IMR-90 (cell line): ENCODE data around the gene PHEX. TPM values are rescaled to one million over a fixed set of nuclear protein-coding genes. Genes with fewer than 3 reads are reported as not detected.

ENCODE experiments used
- ATAC-seq: fragments of 200-7000 bp; cut with Tn5 transposase; 2 replicates; pipeline ENCODE4 v1.9.1; 2020; ENCODE audit warnings: low read depth, mild to moderate bottlenecking, moderate library complexity
- BruUV-seq: library from RNA; stranded (reverse); fragments of 400-500 nt; replicated peaks from 2 replicates; lab custom pipeline; 2021; lab: Mats Ljungman, UMichigan
- CTCF ChIA-PET: fragments of 300-600 bp; formaldehyde crosslinking; extraction: SDS; loops from one replicate; lab custom pipeline; 2021; ENCODE audit warnings: antibody characterized with exemption; lab: Yijun Ruan, JAX
- POLR2A ChIA-PET: fragments of 300-600 bp; sonication (Branson Sonifier 250); formaldehyde crosslinking; loops from one replicate; lab custom pipeline; 2022; ENCODE audit warnings: antibody characterized with exemption; ENCODE audit not compliant: unreplicated experiment; lab: Charles Lee
- DNase-seq: peaks from one replicate; pipeline ENCODE4 v3.0.0; 2013
- H2AFZ ChIP-seq: replicated peaks from 2 replicates; pipeline ENCODE3; 2013; ENCODE audit warnings: low read length, mild to moderate bottlenecking; ENCODE audit not compliant: poor library complexity
- H2AK5ac ChIP-seq: 2 replicates; pipeline ENCODE4 v1.6.1; 2013; ENCODE audit warnings: low read depth, low read length, inconsistent platforms
- H2AK9ac ChIP-seq: replicated peaks from 2 replicates; pipeline ENCODE3; 2013; ENCODE audit warnings: mild to moderate bottlenecking, low read depth, low read length, moderate library complexity; ENCODE audit not compliant: poor library complexity
- H2BK120ac ChIP-seq: 2 replicates; pipeline ENCODE4 v1.6.1; 2013; ENCODE audit warnings: low read depth, low read length, inconsistent platforms
- H2BK15ac ChIP-seq: 3 replicates; pipeline ENCODE4 v1.6.1; 2013; ENCODE audit warnings: low read depth, low read length, inconsistent platforms
- H2BK20ac ChIP-seq: 2 replicates; pipeline ENCODE4 v1.6.1; 2013; ENCODE audit warnings: low read depth, mild to moderate bottlenecking, inconsistent platforms, low read length, moderate library complexity
- H2BK5ac ChIP-seq: 2 replicates; pipeline ENCODE4 v1.6.1; 2013; ENCODE audit warnings: mild to moderate bottlenecking, low read depth, low read length, inconsistent platforms; ENCODE audit not compliant: poor library complexity, severe bottlenecking
- H3K14ac ChIP-seq: replicated peaks from 2 replicates; pipeline ENCODE4 v1.6.1; 2013; ENCODE audit warnings: low read depth, low read length, inconsistent platforms
- H3K18ac ChIP-seq: 2 replicates; pipeline ENCODE4 v1.6.1; 2013; ENCODE audit warnings: low read depth, low read length, control low read depth
- H3K23ac ChIP-seq: 2 replicates; pipeline ENCODE4 v1.6.1; 2013; ENCODE audit warnings: low read depth, low read length, inconsistent platforms
- H3K27ac ChIP-seq: 2 replicates; pipeline ENCODE4 v1.5.1; 2013; ENCODE audit warnings: mild to moderate bottlenecking, control low read depth, low read length; ENCODE audit not compliant: insufficient read depth
- H3K27me3 ChIP-seq: 2 replicates; pipeline ENCODE4 v1.6.1; 2013; ENCODE audit warnings: low read length; ENCODE audit not compliant: control insufficient read depth, insufficient read depth
- H3K36me3 ChIP-seq: 2 replicates; pipeline ENCODE4 v1.6.1; 2013; ENCODE audit warnings: low read length, mixed read lengths; ENCODE audit not compliant: control insufficient read depth, insufficient read depth
- H3K4ac ChIP-seq: 2 replicates; pipeline ENCODE4 v1.6.1; 2013; ENCODE audit warnings: low read depth, low read length, inconsistent platforms
- H3K4me1 ChIP-seq: 2 replicates; pipeline ENCODE4 v1.6.1; 2013; ENCODE audit warnings: low read length, mixed read lengths; ENCODE audit not compliant: control insufficient read depth, insufficient read depth
- H3K4me2 ChIP-seq: 2 replicates; pipeline ENCODE4 v1.6.1; 2013; ENCODE audit warnings: low read depth, mild to moderate bottlenecking, control low read depth, low read length, moderate library complexity
- H3K4me3 ChIP-seq: 2 replicates; pipeline ENCODE4 v1.5.1; 2013; ENCODE audit warnings: low read depth, mild to moderate bottlenecking, control low read depth, low read length, moderate library complexity; ENCODE audit not compliant: insufficient read depth
- H3K56ac ChIP-seq: 2 replicates; pipeline ENCODE4 v1.6.1; 2013; ENCODE audit warnings: low read length, inconsistent platforms; ENCODE audit not compliant: insufficient read depth; ENCODE audit errors: extremely low read depth
- H3K79me1 ChIP-seq, 2 experiments: 2 replicates each; pipeline ENCODE4 v1.6.1; 2013; ENCODE audit warnings: low read length in 2 of 2, inconsistent platforms in 1 of 2, low read depth in 1 of 2
- H3K9ac ChIP-seq: 2 replicates; pipeline ENCODE4 v1.6.1; 2013; ENCODE audit warnings: low read depth, low read length, control low read depth
- H3K9me1 ChIP-seq: 2 replicates; pipeline ENCODE4 v1.6.1; 2013; ENCODE audit warnings: low read length, inconsistent platforms; ENCODE audit not compliant: insufficient read depth
- H3K9me3 ChIP-seq: 2 replicates; pipeline ENCODE4 v1.6.1; 2013; ENCODE audit warnings: low read length; ENCODE audit not compliant: control insufficient read depth, insufficient read depth
- H4K20me1 ChIP-seq: 2 replicates; pipeline ENCODE4 v1.6.1; 2013; ENCODE audit warnings: low read length, inconsistent platforms; ENCODE audit not compliant: insufficient read depth
- H4K5ac ChIP-seq: 2 replicates; pipeline ENCODE4 v1.6.1; 2013; ENCODE audit warnings: mild to moderate bottlenecking, low read depth, low read length, control low read depth
- H4K8ac ChIP-seq, 2 experiments: 2 replicates each; pipeline ENCODE4 v1.6.1; 2013; ENCODE audit warnings: low read depth in 2 of 2, low read length in 2 of 2, control low read depth in 1 of 2, inconsistent platforms in 1 of 2
- H4K91ac ChIP-seq: 2 replicates; pipeline ENCODE4 v1.6.1; 2013; ENCODE audit warnings: low read depth, low read length, inconsistent platforms; ENCODE audit not compliant: insufficient read depth
- RCOR1 ChIP-seq: IDR thresholded peaks from 2 replicates; pipeline ENCODE4 v1.6.1; 2012; ENCODE audit warnings: mild to moderate bottlenecking, low read length, improper control_type of control experiment; ENCODE audit not compliant: insufficient replicate concordance
- WGBS, 2 experiments: methylation state at CpG; one replicate each; pipeline versions ENCODE4 v1.1.5 to v1.1.7; 2013; ENCODE audit warnings: missing lambda C conversion rate in 2 of 2; ENCODE audit not compliant: insufficient read length in 1 of 2; ENCODE audit errors: extremely low coverage in 2 of 2; 5-methylcytosine and 5-hydroxymethylcytosine counted together
- dilution Hi-C: fragments of 300-500 bp; cut with HindIII; formaldehyde crosslinking; loops from one replicate; pipeline ENCODE4 v1.14.3; 2018; ENCODE audit warnings: low sequenced_read_pairs; ENCODE audit not compliant: unreplicated experiment
- in situ Hi-C: fragments of 300-500 bp; cut with MboI; formaldehyde crosslinking; loops from 3 replicates; pipeline ENCODE4 v1.14.3; 2019; ENCODE audit warnings: low sequenced_read_pairs, inconsistent platforms, mixed read lengths
- intact Hi-C: fragments of 100-400 bp; cut with micrococcal nuclease; formaldehyde crosslinking; loops from 2 replicates; pipeline ENCODE4 v1.10.0; 2022
- polyA plus RNA-seq, 3 experiments: library from polyadenylated mRNA; depleted of rRNA; stranded (reverse); fragments of >200 nt; gene quantifications; 2 replicates each; pipeline ENCODE4 v1.2.3, GENCODE V29; 2012; ENCODE audit warnings: low replicate concordance in 1 of 3
- total RNA-seq: library from RNA; depleted of rRNA; stranded (reverse); fragments of >200 nt; gene quantifications from 2 replicates; pipeline ENCODE4 v1.2.3, GENCODE V29; 2012

PHEX gene
- total and polyA plus RNA-seq, 2 of the 4 experiments (the other 2 are of a cell fraction), result 0.10 to 0.18 TPM

- ATAC-seq (no peak), DNase-seq (no peak)
- no peak overlapping the region for H4K5ac ChIP-seq
- no peaks in the 10 kb centered on the region for H3K36me3 ChIP-seq
- H3K56ac ChIP-seq, result no peak overlapping the region
- no peak overlapping the region for H2AK5ac ChIP-seq
- no peak overlapping the region for H3K4ac ChIP-seq
- H3K4me2 ChIP-seq, result no peak overlapping the region
- no peak overlapping the region for H2BK120ac ChIP-seq
- no peak overlapping the region for H3K18ac ChIP-seq
- no peak overlapping the region for H3K27ac ChIP-seq
- in situ Hi-C loops, result no loop called here
- H3K9ac ChIP-seq, result no peak overlapping the region
- no peak overlapping the region for H4K91ac ChIP-seq
- no peak for TF ChIP-seq RCOR1
- no peaks in the 10 kb centered on the region for H4K20me1 ChIP-seq
- H3K23ac ChIP-seq, result no peak overlapping the region
- no peak overlapping the region for H2AK9ac ChIP-seq
- no peak overlapping the region for H3K4me3 ChIP-seq
- no TSS peak for BruUV-seq
- 100% methylated on average over 1 of the region's 2 CpGs; no CpG with 5 or more reads in 1 of the 2 experiments for WGBS, 2 experiments
- no peaks in the 10 kb centered on the region for H3K9me1 ChIP-seq
- H3K9me3 ChIP-seq, result no peaks in the 10 kb centered on the region
- no peaks in the 10 kb centered on the region for H3K79me1 ChIP-seq
- H3K14ac ChIP-seq, result no peak overlapping the region
- no peaks in the 10 kb centered on the region for H3K27me3 ChIP-seq
- H2AFZ ChIP-seq, result no peak overlapping the region
- no peak overlapping the region for H4K8ac ChIP-seq
- H3K4me1 ChIP-seq, result no peaks in the 10 kb centered on the region
- ChIA-PET POLR2A (no interaction called here), CTCF (interaction anchor here (0.6 kb wide), 1 partner anchor 465 kb away, joined by 4 read pairs; no protein-coding TSS in a partner anchor)
- H2BK5ac ChIP-seq, result no peak overlapping the region
- no peak overlapping the region for H2BK20ac ChIP-seq
- intact Hi-C loops, result no loop called here
- dilution Hi-C loops, result no loop called here
- H2BK15ac ChIP-seq, result no peak overlapping the region
These were observed 5.1 kb downstream of the PHEX start for GRCh38 chrX:22037225-22037624.
